Iris pigment epithelial cell (primary cell): ENCODE results near the gene LMAN2.
"Not testable (repeated sequence)": the region's sequence is repeated elsewhere in the genome, so short reads cannot be mapped to it uniquely, and the experiment has no call there.

Experiments
- DNase-seq: peaks from one replicate; pipeline ENCODE4 v3.0.0-alpha.2; 2011; ENCODE audit warnings: low read depth

The LMAN2 gene

GRCh38 chr5:177306674-177307543 lies 44.6 kb downstream of the LMAN2 start:
- peak; percentile 90 for DNase-seq

- not testable (repeated sequence) for DNase-seq
These were observed 45.3 kb downstream of the LMAN2 start for GRCh38 chr5:177306103-177306640.

DNA sequence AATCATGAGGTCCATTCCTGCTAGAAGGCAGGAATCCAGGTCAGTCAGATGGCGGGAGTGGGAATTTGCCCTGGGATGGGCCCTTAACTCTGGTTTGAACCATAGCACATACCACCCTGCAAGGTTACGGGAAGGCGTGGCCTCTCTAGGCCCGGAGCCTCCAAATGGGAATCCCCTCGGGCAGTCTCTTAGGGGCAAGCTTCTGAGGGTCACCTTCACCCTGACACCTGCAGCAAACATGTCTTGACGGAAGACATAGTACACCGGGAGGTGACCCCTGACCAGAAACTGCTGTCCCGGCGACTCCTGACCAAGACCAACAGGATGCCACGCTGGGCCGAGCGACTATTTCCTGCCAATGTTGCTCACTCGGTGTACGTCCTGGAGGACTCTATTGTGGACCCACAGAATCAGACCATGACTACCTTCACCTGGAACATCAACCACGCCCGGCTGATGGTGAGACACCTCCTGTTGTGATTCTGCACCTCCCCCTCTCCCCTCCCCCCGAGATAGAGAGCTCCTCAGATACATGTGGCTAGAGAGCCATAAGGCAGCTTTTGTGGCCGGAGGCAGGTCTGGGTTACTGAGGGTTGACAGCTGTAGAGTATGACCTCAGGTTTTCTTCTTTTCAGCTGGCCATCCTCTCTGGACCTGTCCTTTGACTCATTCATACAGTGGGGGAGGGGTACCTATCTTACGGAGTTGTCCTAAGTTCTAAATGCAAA lies 46.9 kb downstream of the LMAN2 start:
- no peak for DNase-seq

- DNase-seq, result no peak
These were observed 47.5 kb downstream of the LMAN2 start for GRCh38 chr5:177303925-177304391.

DNA sequence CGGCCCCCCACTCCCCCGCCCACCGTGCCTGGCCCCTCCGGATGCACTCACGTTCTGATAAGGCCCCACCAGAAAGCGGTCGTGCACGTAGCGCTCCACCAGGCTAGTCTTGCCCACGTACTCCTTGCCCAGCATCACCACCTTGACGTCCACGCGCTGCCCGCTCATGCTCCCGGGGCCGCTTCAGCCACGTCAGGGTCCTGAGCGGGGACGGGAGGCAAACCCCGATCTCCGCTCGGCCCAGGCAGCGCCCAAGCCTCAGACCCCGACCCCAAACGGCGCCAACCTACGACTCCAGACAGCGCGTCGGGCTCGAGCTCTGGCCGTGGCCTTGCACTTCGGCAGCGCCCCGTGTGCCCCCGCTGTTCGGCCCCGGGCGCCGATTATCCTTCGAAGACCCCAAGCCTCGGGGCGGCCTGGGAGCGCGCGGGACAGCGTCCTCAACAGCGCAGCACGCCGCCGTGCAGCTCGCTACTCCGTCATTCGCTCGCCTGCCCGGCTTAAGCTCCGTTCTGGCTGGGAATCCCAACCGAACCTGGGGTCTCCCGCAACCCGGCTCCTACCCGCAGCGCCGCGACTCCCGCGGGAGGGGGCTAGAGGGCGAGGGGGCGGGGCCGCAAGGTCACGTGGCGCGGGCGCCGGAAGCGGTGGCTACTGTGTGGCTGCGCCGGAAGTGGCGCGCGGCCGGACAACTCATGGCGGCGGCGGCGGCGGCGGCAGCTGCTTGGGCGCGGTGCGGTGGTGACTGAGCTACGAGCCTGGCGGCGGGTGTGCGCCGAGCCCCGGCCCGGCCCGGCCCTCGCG lies 48.1 kb downstream of the LMAN2 start, which contains the start of the genes PRELID1 and RAB24:
Gene PRELID1, plus strand, starts transcription at position 679 of the 804 bp plus-strand sequence. CDS start 187 bp downstream, outside the sequence.
Gene RAB24, minus strand, starts transcription at position 599 of the 804 bp plus-strand sequence. Its CDS starts 431 bp downstream, at position 168.
- peak; percentile 83 for DNase-seq

GRCh38 chr5:177302354-177303110 lies 48.9 kb downstream of the LMAN2 start:
- DNase-seq, result no peak

DNA sequence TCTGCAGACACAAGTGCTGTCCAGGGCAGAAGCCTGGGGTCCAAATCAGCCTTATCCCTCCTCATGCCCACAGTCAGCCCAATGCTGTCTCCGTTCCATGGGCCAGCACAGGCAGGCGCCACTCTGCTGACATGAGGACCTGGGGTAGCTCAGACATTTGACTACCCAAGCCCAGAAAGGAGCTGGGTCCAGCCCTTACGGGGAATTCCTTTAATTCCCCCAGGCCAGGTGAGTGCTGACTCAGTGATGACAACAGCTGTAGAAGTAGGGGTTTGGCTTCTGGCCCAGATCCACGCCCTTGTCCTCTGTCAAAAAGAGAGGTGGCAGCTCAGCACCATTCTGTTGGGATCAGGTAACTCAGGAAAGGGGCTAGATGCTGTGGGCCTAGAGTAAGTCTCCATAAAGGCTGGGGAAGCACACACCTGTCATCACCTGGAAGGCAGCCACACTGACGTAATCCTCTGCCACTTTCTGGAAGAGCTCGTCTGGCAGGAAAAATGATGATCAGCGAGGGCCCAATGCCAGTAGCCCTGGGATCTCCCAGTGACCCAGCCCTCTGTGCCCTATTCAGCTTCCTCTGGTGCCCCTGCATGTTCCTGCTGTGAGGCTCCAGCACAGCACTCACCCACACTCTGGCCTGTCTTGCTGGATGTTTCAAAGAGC lies 49.8 kb downstream of the LMAN2 start:
- no peak for DNase-seq

- DNase-seq, result no peak
These were observed 50.5 kb downstream of the LMAN2 start for GRCh38 chr5:177300951-177301350.

DNA sequence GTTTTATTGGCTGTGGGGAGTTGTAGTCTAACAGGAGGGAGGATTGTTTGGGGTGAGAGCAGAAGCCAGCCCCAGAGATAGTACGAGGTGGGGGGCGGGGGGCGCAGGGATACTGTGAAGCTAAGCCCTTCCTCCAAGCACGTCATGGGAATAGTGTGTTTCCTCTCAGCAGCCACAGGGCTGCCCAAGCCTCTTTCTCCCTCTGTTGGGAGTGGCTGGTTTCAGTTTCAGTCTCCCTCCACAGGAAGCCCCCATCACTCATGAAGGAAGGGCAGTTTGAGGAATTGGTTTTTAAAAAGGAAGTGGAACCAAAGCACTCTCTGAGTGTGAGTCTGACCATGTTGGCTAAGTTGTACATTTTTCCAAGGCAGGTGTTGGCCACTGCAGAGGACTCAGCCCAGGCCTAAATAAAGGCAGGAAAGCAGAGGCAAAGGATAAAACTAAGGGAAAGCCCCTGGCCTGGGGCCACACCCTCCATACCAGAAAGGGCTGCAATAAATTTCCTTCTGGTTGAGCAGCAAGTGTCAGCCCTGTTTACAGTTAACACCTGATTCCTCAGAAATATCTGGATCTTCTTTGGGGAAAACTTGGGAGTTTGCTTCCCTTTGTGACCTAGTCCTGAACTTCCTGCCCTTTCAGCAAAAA lies 51.1 kb downstream of the LMAN2 start:
- DNase-seq, result peak; percentile 88

DNA sequence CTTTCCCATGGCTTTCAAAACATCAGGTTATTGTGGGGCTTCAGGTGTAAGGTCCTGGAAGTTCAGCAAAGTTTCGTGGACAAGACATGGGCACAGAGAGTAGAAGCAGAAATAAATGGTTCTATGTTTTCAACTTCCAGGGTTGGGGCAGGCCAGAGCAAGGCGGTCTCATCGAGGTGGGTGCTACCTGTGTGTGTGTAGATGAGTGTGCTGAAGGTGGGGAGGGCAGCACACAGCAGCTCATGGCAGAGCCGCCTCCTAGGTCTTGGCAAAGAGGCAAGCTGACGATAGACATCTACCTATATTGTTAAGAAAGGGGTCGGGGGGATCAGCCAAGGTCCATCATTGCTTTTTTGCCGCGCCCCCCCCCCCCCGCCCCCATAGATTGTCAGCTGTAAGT lies 51.8 kb downstream of the LMAN2 start:
- DNase-seq, result no peak

DNA sequence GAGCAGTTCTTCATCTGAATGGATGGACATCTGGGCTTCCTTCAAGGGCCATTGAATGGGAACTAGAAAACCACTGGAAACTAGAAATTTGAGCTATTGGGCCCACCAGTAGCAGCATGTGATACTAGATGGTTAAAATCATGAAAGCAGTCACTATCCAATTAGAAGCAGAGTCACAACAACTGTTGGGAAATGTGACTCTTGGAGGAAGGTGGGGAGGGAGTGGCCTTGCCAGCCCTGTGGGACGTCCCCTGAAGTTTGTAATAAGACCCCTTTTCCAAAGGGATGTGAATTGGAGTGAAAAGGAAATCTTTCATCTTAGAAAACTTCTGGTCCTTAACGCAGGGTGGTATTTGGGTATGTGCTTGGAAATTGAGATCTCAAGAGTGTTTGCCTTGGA lies 53.5 kb downstream of the LMAN2 start:
- DNase-seq, result no peak

GRCh38 chr5:177296581-177296980 lies 54.9 kb downstream of the LMAN2 start:
- no peak for DNase-seq

DNA sequence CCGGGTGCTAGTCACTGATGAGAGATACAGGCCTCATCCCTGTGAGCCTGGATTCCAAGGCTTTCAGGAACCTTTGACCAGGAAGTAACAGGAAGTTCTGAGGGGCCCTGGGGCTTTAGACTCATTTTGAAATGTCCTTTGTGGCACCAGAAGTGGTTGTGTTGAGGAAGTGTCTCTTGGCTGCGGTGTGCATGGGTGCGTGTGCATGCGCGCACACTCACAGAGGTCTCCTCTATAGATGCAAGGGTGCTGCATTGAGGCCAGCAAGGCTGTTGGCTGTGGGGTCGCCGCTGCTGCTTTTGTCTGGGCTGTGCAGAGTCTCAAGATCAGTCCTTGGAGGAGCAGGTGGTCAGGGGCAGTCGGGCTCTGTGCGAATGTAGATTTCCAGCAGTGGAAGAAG lies 55.5 kb downstream of the LMAN2 start:
- DNase-seq, result no peak

DNA sequence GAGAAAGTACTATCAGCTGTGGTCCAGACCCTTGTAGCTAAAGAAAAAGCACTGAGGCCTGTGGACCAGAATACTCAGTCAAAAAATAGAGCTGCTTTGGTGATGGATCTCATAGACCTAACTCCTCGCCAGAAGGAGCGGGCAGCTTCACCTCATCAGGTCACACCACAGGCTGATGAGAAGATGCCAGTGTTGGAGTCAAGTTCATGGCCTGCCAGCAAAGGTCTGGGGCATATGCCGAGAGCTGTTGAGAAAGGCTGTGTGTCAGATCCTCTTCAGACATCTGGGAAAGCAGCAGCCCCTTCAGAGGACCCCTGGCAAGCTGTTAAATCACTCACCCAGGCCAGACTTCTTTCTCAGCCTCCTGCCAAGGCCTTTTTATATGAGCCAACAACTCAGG lies 56.8 kb downstream of the LMAN2 start:
- DNase-seq, result no peak

GRCh38 chr5:177293819-177294581 lies 57.5 kb downstream of the LMAN2 start:
- DNase-seq, result no peak

- DNase-seq, result no peak
These were observed 59.7 kb downstream of the LMAN2 start for GRCh38 chr5:177291735-177292134.

- no peak for DNase-seq
These were observed 60.5 kb downstream of the LMAN2 start for GRCh38 chr5:177290816-177291596.

- DNase-seq, result no peak
These were observed 63.3 kb downstream of the LMAN2 start for GRCh38 chr5:177288191-177288590.
